ENCODE results near the gene SRCAP.
A peak's percentile ranks its signal among the peaks of the same experiment; 100 is the strongest.

The SRCAP gene

DNA sequence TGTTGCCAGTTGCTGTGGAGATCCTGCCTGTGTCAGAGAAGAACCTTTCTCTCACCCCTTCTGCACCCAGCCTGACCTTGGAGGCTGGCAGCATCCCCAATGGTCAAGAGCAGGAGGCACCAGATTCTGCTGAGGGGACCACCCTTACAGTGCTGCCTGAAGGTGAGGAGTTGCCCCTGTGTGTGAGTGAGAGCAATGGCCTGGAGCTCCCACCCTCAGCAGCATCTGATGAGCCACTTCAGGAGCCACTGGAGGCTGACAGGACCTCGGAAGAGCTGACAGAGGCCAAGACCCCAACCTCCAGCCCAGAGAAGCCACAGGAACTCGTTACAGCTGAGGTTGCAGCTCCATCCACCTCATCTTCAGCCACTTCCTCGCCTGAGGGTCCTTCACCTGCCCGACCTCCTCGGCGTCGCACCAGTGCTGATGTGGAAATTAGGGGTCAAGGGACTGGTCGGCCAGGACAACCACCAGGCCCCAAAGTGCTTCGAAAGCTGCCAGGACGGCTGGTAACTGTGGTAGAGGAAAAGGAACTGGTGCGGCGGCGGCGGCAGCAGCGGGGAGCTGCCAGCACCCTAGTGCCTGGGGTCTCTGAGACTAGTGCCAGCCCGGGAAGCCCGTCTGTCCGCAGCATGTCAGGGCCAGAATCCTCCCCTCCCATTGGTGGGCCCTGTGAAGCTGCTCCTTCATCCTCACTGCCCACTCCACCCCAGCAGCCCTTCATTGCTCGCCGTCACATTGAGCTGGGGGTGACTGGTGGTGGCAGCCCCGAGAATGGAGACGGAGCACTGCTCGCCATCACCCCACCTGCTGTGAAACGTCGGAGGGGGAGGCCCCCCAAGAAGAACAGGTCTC lies 39.0 kb downstream of the SRCAP start:
- no peak for DNase-seq

DNA sequence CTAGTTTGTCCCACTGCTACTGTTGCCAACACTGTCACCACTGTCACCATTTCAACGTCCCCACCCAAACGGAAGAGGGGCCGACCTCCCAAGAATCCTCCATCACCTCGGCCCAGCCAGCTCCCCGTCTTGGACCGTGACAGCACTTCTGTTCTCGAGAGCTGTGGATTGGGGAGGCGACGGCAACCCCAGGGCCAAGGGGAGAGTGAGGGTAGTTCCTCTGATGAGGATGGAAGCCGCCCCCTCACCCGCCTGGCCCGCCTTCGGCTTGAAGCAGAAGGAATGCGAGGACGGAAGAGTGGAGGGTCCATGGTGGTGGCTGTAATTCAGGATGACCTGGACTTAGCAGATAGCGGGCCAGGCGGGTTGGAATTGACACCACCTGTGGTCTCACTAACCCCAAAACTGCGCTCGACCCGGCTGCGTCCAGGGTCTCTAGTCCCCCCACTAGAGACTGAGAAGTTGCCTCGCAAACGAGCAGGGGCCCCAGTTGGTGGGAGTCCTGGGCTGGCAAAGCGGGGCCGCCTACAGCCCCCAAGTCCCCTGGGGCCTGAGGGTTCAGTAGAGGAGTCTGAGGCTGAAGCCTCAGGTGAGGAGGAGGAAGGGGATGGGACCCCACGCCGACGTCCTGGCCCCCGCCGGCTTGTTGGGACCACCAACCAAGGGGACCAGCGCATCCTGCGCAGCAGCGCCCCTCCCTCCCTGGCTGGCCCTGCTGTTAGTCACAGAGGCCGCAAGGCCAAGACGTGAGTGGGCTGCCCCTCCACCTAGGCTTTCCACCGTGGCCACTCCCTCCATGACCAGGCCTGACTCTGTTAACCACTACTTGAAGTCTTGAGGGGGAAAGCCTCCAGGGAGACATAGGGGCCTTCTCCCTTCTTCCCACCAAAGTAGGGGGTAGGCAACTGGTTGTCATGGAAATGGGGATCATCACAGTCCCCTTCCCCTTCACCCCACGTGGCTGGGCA lies 40.3 kb downstream of the SRCAP start:
- no peak for DNase-seq

DNA sequence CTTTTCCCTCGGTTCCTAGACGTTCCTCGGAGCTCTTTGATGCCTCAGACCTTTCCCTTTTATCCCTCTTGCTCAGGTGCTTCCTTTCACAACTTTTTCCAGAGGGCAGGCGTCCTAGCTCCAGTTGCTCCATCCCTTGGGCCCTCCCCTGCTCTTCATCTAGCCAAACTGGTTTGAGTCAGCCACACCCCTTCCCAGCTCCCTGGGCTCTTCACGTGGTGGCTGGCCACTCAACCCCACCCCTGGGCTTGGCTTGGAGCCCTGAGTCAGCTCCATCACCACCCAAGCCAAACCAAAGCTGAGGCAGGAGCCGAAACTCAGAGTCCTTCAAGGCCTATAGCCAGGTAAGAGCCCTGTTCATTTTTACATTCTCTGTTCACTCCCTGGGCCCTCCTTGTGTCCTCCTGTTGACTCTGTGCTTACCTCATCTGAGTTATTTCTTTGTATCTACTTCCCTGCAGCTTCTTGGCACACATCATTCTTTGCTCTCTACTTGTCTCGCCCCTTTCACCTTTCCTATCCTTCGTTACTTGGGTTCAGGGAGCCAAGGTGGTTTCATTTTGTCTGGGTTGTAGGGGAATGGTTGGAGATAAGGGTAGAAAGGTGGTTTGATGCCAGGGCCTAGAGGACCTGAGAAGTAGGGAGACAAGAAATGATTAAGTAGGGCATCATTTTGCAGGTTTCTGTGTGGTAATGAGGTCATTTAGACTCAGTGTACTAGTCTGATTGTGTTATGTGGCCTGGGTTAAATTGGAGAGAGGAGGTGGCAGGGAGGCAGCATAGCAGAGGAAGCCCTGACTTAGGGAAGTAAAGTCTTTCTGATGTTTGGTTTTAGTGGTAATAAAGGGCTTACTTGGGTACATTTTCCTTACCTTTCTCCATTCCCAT lies 41.6 kb downstream of the SRCAP start:
- no peak for DNase-seq

DNA sequence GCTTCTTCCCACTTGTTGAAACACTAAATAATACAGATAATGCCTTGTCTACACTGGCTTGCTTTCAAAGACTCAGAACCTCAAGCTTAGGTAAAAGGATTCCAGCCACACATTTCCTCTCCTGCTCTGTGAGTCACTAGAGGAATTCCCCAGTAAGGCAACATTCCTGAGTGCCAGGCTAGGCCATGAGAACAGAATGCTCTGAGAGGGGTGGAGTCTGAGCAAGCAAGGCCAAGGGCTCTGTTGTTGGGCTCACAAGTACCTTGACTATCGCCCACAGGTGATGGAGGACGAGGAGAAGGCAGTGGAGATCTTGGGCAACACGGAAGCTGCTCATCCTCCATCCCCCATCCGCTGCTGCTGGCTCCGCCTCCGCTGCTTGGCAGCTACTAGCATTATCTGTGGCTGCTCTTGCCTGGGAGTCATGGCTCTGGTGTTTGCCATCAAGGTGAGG lies 42.5 kb downstream of the SRCAP start:
- no peak for DNase-seq

DNA sequence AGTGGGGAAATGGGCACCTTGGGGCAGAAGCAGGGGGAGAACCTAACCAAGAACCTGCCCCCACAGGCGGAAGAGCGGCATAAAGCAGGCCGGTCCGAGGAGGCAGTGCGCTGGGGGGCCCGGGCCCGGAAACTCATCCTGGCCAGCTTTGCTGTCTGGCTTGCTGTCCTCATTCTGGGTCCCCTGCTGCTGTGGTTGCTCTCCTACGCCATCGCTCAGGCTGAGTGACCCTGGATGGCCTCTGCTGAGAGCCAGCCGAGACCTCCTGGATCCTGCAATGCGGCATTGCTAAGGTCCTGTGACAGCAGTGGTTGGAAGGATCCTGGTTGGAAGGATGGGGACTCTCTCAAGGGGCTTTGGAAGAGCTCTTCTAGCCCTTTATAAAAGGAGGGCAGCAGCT lies 44.7 kb downstream of the SRCAP start:
- DNase-seq: no peak

DNA sequence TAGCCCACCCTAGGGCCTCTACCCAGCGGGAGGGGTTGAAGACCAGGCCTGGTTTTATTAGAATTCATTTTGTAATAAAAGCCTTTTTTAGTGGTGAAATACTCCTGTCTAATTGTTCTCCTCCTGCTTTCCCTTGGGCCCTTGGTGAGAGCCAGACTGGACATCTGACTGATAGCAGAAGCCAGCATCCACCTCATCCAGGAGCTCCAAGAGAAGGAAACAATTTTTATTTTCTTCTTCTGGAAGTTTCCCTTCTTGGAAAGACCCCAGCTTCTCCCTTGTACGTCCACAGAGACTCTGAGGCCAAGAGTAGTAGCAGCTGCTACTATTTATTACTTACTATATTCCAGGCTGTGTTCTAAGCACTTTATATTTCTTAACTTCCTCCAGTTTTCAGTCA lies 45.2 kb downstream of the SRCAP start:
- no peak for DNase-seq

DNA sequence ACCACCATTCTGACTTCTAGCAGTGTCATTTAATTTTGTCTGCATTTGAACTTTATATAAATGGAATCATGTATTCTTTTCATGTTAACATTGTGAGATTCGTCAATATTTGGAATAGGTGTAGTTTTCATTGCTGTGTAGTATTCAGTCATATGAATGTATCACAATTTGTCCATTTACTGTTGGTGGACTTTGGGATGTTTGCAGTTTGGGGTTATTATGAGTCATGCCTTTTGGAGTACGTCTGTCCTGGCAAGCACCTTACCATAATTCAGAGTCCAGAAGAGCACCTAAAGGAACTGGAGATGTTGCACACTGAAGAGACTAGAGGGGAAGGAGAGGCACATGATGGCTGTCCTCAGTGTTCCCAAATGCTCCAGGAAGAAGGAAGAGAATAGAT lies 46.1 kb downstream of the SRCAP start:
- DNase-seq: no peak

DNA sequence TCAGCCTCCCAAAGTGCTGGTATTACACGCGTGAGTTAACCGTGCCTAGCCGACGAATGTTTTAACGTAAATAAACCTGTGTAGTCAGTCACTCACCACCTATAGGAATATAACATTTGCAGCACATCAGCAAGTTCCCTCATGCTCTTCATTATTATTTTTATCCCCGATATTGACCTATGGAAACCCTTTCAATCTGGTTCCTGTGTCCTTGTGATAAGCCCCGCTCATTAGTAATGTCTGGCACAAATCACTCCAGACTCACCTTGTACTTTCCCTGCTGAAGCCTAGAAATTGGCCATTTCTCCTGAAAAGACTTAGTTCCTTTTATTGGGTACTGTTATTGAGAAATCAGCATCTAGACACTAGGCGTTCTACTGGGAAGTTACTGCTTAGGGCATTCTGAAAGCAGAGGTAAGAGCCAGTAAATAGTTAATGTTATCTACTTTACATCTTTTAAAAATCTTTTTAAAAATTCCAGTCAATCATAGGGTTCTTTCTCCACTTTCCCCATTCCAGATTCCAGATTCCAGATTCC lies 47.7 kb downstream of the SRCAP start:
- no peak for DNase-seq

DNA sequence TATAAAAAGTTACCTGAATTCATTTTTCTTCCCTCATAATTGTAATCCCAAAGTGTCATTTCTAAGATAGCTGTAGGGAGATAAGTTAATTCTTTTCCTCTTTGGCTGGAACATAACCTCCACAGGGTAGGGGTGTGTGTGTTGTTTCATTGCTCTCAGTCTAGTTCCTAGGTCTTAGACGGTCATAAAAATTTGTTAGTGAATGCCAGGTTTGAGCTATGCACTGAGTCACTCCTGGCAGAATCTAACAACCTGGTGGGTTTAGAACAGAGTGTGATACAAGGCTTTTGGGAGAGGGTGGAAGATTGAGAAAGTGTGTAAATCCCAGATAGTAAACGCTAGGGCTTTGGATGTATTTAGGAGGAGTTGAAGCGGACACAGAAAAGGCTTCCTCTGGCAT lies 48.4 kb downstream of the SRCAP start:
- DNase-seq: no peak

DNA sequence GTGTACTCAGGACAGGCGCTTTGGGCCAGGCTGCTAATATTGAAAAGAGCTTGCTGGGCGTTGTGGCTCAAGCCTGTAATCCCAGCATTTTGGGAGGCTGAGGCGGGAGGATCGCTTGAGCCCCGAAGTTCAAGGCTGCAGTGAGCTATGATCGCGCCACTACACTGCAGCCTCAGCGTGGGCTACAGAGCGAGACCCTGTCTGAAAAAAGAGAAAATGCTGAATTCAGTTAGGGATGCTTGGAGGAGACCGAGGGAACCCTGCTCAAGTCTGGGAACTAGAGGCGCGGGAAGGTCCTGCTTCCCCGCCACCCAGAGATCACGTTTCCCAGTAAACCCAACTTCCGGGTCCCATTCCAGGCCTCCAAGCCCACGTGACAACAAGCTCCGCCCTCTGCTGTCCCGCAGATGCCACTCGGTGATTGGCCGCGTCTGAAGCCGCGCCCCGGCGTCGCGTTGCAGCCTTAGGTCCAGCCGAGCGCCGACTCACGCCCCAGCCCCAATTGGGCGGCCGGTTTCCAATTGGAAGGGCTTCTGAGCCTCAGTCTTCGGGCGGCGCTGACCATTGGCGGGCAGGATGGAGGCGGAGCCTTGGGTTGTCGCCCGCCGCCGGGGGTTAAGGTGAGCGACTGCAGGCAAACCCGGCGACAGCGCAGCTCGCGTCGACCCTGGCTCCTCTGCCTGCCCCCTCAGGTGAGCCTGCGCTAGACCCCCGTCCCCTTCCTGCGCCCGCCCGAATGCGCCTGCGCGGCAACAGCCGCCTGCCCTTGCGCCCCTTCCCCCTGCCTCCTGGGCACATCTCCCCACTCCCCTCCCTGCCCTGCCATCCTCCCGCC lies 49.0 kb downstream of the SRCAP start, which contains the start of gene PHKG2:
Gene PHKG2 (plus strand): TSS at position 627 of the 835 bp plus-strand sequence. CDS start 396 bp downstream, outside the sequence.
- DNase-seq: peak; percentile 97

DNA sequence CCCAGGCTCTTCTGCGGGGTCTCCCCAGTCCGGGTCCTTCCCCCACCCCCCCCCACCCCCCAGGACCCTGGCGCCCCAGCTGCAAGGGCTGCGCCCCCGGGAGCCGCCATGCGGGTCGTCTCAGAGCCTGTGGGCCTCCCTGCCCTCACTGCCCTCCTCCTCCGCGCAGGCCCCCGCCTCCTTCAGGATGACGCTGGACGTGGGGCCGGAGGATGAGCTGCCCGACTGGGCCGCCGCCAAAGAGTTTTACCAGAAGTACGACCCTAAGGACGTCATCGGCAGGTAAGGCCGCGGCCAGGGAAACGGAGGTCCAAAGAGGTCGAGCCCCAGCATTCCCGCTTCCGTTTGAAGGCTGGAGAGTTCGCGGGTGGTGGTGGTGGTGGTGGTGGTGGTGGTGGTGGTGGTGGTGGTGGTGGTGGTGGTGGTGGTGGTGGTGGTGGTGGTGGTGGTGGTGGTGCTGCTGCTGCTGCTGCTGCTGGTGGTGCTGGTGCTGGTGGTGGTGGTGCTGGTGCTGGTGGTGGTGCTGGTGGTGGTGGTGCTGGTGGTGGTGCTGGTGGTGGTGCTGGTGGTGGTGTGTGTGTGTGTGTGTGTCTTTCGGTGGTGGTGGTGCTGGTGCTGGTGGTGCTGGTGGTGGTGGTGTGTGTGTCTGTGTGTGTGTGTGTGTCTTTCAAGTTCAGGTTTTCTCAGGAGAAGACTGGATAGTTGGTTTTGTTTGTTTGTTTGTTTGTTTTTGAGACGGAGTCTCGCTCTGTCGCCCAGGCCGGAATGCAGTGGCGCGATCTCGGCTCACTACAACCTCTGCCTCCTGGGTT lies 49.9 kb downstream of the SRCAP start:
- no peak for DNase-seq

DNA sequence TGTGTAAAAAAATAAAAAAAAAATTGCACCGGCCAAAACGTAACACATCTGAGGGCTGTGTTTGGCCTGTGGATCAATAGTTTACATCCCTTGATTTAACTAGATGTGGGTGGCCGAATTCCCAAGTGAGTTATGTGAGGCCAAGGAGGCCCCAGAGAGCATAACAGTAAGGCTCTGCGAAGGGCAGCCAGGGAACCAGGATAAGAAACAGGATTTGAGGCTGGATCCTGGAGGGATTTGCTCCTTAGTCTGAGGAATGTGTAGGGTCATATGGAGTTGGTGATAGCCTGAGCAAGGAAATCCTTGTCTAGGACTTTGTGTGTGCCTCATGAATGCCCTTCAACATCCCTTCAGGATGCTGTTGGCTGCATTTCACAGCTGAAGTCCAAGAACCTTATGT lies 51.2 kb downstream of the SRCAP start:
- no peak for DNase-seq

DNA sequence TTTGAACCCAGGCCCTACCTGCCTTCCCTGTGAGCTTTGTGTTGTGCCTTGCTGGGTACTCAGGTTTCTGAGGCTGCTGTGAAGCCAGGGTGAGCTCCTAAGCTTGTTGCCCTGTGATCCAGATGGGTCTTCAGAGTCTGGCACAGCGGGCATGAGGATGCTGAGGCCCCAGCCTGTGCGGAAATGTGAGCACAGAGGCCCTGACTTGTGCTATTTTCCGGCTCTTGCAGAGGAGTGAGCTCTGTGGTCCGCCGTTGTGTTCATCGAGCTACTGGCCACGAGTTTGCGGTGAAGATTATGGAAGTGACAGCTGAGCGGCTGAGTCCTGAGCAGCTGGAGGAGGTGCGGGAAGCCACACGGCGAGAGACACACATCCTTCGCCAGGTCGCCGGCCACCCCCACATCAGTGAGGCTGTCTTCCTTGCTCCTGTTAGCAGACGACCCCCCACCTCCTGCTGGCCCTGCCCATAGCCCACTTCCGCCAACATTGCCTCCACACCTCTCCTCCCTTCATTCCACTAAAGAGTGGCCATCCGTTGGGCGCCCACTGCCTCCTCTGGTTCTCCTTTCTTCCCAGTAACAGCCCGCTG lies 52.0 kb downstream of the SRCAP start:
- DNase-seq: no peak

DNA sequence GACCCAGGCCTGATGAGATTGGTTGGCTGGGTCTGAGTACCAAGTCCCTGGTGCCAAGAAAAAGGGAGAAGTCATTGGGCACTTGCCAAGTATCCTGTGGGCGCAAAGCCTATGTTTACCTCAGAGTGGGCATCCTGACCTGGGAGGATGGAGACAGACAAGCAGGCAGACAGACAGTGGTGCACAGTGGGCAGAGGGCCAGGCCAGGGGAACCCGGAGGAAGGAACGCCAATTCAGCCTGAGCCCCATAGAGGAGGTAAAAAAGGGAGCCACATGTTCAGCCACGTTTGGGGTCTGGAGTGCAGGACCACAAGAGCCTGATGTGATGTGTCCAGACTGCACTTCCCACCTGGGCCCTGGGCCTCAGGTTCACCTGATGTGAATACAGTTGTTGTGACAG lies 54.6 kb downstream of the SRCAP start:
- DNase-seq: no peak

DNA sequence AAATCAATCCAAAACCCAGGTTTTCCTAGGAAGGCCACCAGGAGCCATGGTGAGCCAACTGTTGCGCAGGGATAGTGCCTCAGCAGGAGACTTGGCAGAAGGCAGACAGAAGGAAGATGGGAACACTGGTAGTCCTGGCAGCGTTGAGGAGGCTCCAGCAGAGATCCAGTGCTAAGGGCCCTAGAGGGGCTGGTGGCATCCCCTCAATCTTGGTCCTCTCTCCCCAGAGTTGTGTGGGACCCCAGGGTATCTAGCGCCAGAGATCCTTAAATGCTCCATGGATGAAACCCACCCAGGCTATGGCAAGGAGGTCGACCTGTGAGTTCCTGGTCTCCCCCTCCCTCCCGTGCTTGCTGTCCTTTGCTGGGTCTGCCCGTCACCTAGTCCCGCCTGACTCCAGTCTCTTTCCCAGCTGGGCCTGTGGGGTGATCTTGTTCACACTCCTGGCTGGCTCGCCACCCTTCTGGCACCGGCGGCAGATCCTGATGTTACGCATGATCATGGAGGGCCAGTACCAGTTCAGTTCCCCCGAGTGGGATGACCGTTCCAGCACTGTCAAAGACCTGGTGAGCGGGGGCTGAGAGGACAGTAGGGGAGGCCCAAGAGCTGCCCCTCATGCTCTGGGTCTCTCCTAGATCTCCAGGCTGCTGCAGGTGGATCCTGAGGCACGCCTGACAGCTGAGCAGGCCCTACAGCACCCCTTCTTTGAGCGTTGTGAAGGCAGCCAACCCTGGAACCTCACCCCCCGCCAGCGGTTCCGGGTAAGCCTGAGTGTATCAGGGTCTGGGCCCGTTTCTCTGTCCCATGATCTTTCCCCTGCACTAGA lies 57.2 kb downstream of the SRCAP start:
- DNase-seq: no peak

DNA sequence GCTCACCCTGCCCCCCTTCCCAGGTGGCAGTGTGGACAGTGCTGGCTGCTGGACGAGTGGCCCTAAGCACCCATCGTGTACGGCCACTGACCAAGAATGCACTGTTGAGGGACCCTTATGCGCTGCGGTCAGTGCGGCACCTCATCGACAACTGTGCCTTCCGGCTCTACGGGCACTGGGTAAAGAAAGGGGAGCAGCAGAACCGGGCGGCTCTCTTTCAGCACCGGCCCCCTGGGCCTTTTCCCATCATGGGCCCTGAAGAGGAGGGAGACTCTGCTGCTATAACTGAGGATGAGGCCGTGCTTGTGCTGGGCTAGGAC lies 57.8 kb downstream of the SRCAP start:
- no peak for DNase-seq

DNA sequence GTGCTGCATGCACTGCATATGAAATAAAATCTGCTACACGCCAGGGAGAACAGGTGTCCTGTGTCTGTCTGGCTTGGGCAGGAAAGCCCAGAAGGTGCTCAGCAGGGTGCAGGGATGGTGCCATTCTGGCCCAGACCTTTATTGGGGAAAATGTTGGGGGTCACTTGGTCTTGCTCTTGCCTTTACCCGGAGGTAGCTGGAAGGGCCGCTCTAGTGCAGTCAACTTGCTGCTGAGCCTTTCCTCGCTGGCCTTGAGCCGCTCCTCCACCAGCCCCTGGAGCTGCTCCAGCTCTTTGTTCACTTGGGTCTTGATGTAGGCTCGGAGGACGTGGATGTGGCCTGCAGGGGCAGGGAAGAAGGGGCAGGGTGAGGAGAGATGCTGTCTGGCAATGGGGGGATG lies 58.3 kb downstream of the SRCAP start:
- DNase-seq: no peak

DNA sequence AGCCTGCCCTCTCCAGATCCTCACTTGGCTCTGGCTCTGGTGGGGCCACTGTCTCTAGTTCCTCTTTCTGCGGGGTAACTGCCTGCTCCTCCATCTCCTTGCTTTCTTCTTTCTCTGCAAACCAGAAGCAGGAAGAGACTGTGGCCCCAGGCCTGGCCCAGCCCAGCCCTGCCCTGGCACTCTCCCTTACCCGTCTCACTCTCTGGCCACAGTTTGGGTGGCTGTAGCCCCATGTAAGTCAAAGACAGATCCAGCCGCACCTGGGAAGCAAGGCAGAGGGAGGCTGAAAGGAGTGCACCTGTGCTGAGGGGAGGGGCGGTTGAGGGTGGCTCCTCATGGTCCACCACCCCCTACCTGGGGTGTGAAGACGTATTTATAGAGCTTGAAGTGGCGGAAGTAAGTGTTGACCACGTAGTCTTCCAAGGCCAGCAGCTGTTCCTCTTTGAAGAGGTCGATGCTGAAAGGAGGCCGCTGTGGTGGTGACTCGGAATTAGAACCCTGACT lies 60.1 kb downstream of the SRCAP start:
- no peak for DNase-seq

DNA sequence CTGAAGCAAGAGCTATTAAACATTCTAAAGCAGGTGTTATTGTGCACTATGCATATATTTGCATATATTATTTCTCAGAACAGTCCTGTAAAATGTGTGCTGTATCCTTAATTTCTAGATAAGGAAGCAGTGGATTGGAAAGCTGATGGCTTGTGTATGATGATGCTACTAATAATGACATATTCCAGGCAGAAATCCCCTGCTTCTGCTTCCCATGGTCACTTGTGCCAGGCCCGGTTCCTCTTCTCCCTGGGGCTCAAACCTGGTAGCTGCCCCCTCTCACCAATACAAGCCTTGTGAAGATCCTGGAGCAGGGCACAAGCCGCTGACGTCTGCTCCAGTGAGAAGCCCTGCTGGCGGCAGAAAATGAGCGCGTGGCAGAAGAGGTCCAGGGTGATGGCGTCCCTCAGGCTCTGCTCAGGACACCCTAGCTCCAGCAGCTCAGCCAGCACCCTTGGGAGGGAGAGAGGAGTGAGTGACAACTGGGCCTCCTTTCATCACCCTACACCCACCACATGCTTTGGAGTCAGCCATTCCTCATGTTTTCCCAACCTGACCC lies 61.1 kb downstream of the SRCAP start:
- no peak for DNase-seq

All from NCI-H1436 treated with DMSO at 0.1 percent for 48 hours (cell line).